GM12891 (cell line): ENCODE data around the gene ACSL5.

Experiments used
- DNase-seq: peaks from one replicate; pipeline ENCODE4 v3.0.0; 2011; ENCODE audit warnings: low spot score; ENCODE audit not compliant: insufficient read length
- FAIRE-seq: peaks from 2 replicates; lab custom pipeline; 2011; peaks lifted over from hg19 to GRCh38; lab: Jason Lieb, UNC
- PAX5 ChIP-seq: IDR thresholded peaks from 2 replicates; pipeline ENCODE4 v1.6.1; 2011; ENCODE audit warnings: low read length, moderate library complexity, mild to moderate bottlenecking; ENCODE audit not compliant: insufficient read depth, severe bottlenecking
- POLR2A ChIP-seq: IDR thresholded peaks from 2 replicates; pipeline ENCODE4 v1.6.1; 2011; ENCODE audit warnings: low read depth, low read length, control low read depth
- POLR2AphosphoS5 ChIP-seq: IDR thresholded peaks from 2 replicates; pipeline ENCODE4 v1.6.1; 2011; ENCODE audit warnings: low read depth, low read length, control low read depth
- POU2F2 ChIP-seq: IDR thresholded peaks from 2 replicates; pipeline ENCODE4 v1.6.1; 2011; ENCODE audit warnings: low read depth, mild to moderate bottlenecking, control low read depth, low read length, moderate library complexity
- SPI1 ChIP-seq: IDR thresholded peaks from 2 replicates; pipeline ENCODE4 v1.6.1; 2011; ENCODE audit warnings: low read depth, low read length, control low read depth
- TAF1 ChIP-seq: IDR thresholded peaks from 2 replicates; pipeline ENCODE4 v1.6.1; 2011; ENCODE audit warnings: low read depth, low read length, control low read depth

The ACSL5 gene

DNA sequence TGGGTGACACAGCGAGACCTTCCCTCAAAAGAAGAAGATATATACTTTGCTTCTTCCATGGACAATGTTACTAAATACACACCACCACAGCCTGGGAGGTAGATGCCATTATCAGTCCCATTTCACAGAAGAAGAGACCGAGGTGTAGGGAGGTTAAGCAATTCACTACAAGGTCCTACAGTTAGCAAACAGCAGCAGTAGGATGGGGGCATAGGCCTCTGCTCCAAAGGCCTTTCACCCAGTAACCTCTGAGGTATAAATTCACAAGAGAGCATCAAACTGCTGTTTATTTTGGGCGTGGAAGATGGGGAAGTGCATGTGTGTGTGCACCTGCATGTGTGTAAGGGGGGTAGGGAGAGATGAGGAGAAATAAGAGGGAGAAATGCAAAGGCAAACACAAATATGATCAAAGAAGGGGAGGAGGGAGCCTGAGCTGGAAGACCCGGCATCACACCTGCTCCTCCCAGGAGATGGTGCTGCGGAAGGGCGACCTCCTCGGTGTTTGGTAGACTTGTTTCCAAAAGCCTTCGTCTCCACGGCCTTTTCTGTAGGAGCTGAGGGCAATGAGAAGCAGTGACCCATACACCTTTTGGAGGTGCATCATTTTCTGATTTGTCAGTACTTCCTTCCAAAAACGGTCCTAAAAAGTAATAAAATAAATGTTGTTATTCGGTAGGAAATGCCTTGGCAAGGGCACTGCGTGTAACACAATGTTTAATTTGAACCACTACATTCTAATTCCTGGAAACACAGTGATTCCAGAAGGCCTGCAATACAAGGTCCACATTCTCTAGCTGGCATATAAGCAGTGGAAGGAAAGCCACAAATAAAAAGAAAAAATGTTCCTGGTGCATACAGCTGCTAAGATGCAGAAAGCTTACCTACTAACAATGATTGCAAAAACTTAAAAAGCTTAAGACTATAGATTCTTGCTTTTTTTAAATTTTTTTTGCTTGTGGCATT lies 25.9 kb upstream of the ACSL5 start:
- FAIRE-seq (no peak), DNase-seq (no peak)
- TF ChIP-seq TAF1 (no peak), POLR2AphosphoS5 (no peak), POU2F2 (no peak), SPI1 (no peak), POLR2A (no peak), PAX5 (no peak)

DNA sequence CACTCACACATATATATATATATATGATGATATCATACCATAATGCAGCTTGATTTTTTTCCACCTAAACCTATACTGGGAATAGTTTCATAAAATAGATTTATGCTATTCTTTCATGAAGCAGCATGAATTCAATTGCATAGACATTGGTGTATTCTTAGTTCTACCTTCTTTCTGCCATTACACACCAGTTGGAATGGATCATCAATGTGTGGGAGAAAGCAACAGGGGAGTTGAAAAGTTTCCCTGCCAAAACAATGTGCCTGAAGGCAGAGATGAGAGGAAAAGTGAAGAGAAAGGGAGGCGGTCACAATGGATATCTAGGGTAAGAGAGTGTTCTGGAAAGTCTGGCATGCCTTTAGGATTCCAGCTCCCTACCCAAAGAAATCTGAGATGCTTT lies 25.2 kb upstream of the ACSL5 start:
- TF ChIP-seq PAX5 (no peak), TAF1 (no peak), POLR2A (no peak)
- DNase-seq = no peak
- FAIRE-seq = no peak

DNA sequence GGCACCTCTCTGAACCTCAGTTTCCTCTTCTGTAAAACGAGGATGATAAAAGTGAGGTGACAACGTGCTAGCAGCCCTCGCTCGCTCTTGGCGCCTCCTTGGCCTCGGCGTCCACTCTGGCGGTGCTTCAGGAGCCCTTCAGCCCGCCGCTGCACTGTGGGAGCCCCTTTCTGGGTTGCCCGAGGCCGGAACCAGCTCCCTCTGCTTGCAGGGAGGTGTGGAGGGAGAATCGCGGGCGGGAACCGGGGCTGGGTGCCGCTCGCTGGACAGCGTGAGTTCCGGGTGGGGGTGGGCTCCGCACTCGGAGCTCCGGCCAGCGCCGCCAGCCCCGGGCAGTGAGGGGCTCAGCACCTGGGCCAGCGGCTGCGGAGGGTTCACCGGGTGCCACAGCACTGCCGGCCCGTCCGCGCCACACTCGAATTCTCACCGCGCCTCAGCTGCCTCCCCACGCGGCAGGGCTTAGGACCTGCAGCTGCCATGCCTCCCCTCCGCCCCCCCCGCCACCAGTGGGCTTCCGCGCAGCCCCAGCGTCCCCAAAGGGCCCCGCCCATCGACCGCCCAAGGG lies 24.3 kb upstream of the ACSL5 start:
- DNase-seq = no peak
- no peak for FAIRE-seq
- TF ChIP-seq TAF1 (no peak), SPI1 (no peak)

DNA sequence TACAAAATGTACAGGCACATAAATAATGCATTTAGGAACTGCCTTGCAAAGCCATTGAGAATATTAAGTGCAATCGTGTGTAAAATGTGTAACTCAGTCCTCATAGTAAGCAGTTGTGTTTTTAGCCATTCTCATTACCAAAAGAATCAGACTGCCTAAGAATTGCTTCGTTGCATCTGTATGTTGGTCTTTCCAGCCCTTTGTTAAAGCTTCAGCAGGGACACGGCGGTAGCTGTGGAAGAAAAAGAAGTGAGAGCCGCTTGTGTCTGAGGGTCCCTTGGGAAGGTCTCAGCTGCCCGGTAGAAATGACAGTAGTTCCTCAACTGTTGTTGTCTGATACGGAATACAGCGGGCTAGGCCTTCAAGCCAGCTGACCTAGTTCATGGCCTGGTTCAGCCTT lies 22.8 kb upstream of the ACSL5 start:
- no peak for FAIRE-seq
- DNase-seq = no peak
- no peak for TF ChIP-seq POU2F2
- TF ChIP-seq TAF1 = no peak
- no peak for TF ChIP-seq SPI1
- TF ChIP-seq PAX5 = no peak
- no peak for TF ChIP-seq POLR2AphosphoS5
- TF ChIP-seq POLR2A = no peak

DNA sequence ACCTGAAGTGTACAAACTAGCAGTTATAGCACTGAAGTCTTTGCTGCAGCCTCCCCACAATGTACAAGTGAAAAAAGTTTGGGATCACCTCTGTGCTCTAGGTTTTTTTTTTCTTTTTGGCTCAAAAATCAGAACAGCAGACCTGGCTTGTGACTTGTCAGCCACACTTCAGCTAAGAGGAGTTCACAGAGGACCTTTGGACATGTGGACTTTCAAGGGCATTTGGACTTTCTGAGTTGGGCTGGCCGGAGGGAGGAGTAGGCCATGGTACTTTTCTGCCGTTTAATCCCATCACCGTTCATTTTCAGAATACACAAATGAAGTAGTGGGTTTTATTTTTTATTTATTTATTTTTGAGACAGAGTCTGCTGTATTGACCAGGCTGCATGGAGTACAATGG lies 21.9 kb upstream of the ACSL5 start:
- TF ChIP-seq SPI1 (no peak), POU2F2 (no peak), POLR2A (no peak), TAF1 (no peak), PAX5 (no peak), POLR2AphosphoS5 (no peak)
- DNase-seq (no peak), FAIRE-seq (no peak)

DNA sequence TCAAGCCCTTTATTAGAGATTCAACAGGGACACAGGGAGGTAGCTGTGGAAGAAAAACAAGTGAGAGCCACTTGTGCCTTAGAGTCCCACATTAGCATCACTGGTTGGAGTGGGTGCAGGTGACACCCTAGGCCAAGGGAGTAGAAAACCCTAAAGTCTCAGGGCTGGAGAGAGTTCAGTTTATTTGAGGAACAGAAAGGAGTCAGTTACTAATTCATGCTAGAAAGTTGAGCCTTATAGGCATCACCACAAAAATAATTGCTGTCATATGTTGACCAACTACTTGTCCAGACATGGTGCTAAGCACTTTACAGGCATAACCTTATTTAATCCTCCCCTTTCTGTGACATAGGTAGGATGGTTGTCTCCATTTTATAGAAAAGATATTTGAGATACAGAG lies 20.9 kb upstream of the ACSL5 start:
- DNase-seq (no peak), FAIRE-seq (no peak)

DNA sequence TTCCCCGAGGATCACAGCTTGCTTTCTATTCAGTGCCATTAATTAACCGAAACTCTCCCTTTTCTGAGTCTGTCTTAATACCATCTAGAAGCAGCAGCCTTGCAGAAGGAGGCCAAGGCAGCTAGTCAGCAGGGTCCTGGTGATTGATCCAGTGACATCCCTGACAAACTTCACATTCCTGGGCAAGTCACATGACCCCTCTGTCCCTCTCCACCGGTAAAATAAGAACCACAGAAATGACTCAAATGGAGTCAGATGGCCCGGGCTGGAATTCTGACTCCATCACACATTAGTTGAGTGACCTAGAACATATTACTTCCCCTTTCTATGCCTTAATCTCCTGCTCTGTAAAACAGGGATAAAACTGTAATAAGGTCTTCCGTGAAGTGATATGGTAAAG lies 17.2 kb upstream of the ACSL5 start:
- TF ChIP-seq POLR2A = no peak
- no peak for TF ChIP-seq TAF1
- TF ChIP-seq PAX5 = no peak
- FAIRE-seq (no peak), DNase-seq (no peak)

More for the DNA sequence above, 20.9 kb upstream of the ACSL5 start:
- no peak for TF ChIP-seq POLR2AphosphoS5
- TF ChIP-seq POU2F2 = no peak
- TF ChIP-seq POLR2A = no peak
- no peak for TF ChIP-seq PAX5
- TF ChIP-seq TAF1 = no peak
- no peak for TF ChIP-seq SPI1

DNA sequence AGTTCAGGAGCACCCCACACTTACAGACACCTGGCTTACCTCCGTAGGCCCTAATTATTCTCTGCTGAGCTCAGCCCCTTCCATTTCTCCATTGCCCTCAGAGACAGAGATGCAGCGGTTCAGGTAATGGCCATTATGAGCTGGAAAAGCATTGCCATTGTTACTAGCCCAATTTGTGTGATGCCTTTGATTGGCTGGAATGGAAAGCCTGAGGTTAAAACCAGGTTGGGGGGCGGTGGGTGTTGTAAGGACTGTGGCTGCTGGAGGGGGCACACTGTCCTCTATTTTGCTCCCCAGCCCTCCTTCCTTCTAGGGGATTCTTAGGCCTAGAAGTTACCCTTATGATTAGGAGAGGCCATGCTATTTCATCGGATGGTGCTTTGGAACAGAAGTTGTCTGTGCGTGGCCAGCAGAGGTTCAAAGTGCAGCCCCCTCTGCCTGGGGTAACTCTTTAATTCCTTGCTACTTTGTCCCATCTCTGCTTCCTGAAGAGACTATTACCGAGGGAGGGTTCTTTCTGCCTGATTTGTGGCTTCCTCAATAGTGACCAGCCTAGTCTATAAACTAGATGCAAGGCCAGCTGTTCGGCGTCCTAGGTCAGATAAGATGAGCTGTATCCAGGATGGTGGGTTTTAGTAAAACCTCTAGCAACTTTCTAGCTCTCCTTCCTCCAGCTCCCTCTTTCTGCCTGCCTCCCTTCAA lies 14.2 kb upstream of the ACSL5 start:
- no peak for TF ChIP-seq POU2F2
- no peak for TF ChIP-seq POLR2AphosphoS5
- no peak for TF ChIP-seq SPI1
- no peak for TF ChIP-seq TAF1
- TF ChIP-seq POLR2A = no peak
- no peak for TF ChIP-seq PAX5
- no peak for DNase-seq
- FAIRE-seq = no peak

DNA sequence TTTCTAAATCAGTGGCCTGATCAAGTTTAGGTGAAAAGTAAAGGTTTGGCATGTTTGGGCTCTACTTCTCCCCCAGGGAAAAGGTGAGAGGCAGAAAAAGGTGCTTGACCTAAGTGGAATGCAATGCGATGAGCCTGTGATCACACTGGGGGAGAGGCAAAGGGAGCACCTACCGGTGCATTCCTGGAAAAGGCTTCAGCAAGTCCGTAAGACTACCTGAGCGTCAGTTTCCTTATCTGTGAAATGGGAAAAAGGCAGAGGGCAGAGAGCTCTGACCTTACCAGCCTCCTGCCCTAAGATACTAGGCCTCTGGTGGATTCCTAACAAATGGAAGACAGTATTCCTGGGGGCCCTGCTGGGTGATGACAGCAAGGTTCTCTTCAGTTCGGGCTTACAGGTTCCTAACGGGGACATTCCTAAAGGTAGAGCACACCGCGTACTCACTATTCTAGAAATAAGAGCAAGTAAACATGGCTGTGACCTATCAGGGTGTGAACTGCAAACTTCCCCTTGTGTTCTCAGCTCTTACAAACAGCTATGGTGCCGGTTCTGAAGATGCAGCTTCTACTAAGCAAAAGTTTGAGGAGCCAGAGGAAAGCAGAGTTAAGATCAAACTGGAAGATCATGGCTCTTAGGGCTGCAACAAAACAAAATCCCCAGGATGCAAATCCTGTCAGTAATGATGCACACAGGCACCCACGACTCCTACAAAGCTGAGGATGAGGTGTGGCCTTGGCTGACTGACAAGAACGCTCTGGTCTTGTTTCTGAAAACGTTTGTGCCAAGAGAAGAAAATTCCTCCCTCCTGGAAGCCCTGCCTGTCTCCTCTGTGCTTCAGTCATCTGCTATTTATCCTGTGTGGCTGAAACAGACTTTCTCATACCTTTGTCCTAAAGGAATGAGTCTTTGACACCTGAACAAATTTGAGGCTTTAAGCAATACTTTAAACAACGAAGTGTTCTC lies 13.3 kb upstream of the ACSL5 start:
- FAIRE-seq (no peak), DNase-seq (no peak)
- TF ChIP-seq POLR2AphosphoS5 (no peak), PAX5 (no peak), SPI1 (no peak), POLR2A (no peak), TAF1 (no peak), POU2F2 (no peak)
